SK-N-SH (cell line): ENCODE results near the gene COL4A5. TPM values are rescaled to one million over a fixed set of nuclear protein-coding genes. Genes with fewer than 3 reads are reported as not detected.

Experiments
- CTCF ChIA-PET: fragments of 300-600, 350-600 bp; formaldehyde crosslinking; extraction: SDS; loops from one replicate; lab custom pipeline; 2021; lab: Yijun Ruan, JAX
- POLR2A ChIA-PET: fragments of 350-600 bp; sonication (Branson Sonifier 250); formaldehyde crosslinking; extraction: SDS; loops from one replicate; lab custom pipeline; 2020; ENCODE audit warnings: antibody characterized with exemption, inconsistent platforms; lab: Yijun Ruan, JAX
- DNase-seq: peaks from one replicate; pipeline ENCODE4 v3.0.0; 2012
- H2AFZ ChIP-seq: fragments of 200-600 bp; sonication (generic); 2 replicates; pipeline ENCODE4 v1.8.1; 2016; ENCODE audit warnings: antibody characterized with exemption, mild to moderate bottlenecking, low read depth
- H3F3A ChIP-seq: fragments of 200-600 bp; sonication (generic); replicated peaks from 2 replicates; pipeline ENCODE3; 2016; ENCODE audit warnings: antibody characterized with exemption, mild to moderate bottlenecking; ENCODE audit not compliant: insufficient read depth
- H3K27ac ChIP-seq, 2 experiments: fragments of 200-500 bp in 1 of 2; fragments of 200-600 bp in 1 of 2; sonication (Bioruptor generic) in 1 of 2; sonication (generic), shearing (Covaris generic) in 1 of 2; 2 replicates each; pipeline versions ENCODE4 v1.5.1 to v1.6.1; 2014 to 2016; ENCODE audit warnings: low read depth in 2 of 2, inconsistent platforms in 1 of 2, low read length in 1 of 2, mild to moderate bottlenecking in 1 of 2, mixed read lengths in 1 of 2
- H3K27me3 ChIP-seq: fragments of 200-600 bp; sonication (generic), shearing (Covaris generic); 2 replicates; pipeline ENCODE4 v1.6.1; 2016; ENCODE audit warnings: mixed run types; ENCODE audit not compliant: insufficient read depth
- H3K36me3 ChIP-seq, 2 experiments: fragments of 200-500 bp in 1 of 2; fragments of 200-600 bp in 1 of 2; sonication (Bioruptor generic) in 1 of 2; sonication (generic) in 1 of 2; replicated peaks in 1 of 2; 2 replicates each; pipeline versions ENCODE3 to v1.5.1; 2014 to 2016; ENCODE audit warnings: low read length in 1 of 2, mild to moderate bottlenecking in 1 of 2; ENCODE audit not compliant: insufficient read depth in 2 of 2, control insufficient read depth in 1 of 2
- H3K4me1 ChIP-seq, 2 experiments: fragments of 200-500 bp in 1 of 2; fragments of 200-600 bp in 1 of 2; sonication (Bioruptor generic) in 1 of 2; sonication (generic), shearing (Covaris generic) in 1 of 2; 2 replicates each; pipeline versions ENCODE4 v1.5.1 to v1.6.1; 2014 to 2016; ENCODE audit warnings: low read depth in 1 of 2, low read length in 1 of 2, mixed run types in 1 of 2; ENCODE audit not compliant: insufficient read depth in 2 of 2, control insufficient read depth in 1 of 2
- H3K4me2 ChIP-seq: fragments of 200-600 bp; sonication (generic), shearing (Covaris generic); 2 replicates; pipeline ENCODE4 v1.6.1; 2017; ENCODE audit warnings: mixed run types
- H3K4me3 ChIP-seq, 2 experiments: fragments of 200-500 bp in 1 of 2; fragments of 200-600 bp in 1 of 2; sonication (Bioruptor generic) in 1 of 2; sonication (generic), shearing (Covaris generic) in 1 of 2; 2 replicates each; pipeline versions ENCODE4 v1.5.1 to v1.8.1; 2014 to 2016; ENCODE audit warnings: low read depth in 2 of 2, inconsistent platforms in 1 of 2, low read length in 1 of 2, mild to moderate bottlenecking in 1 of 2, mixed read lengths in 1 of 2, moderate library complexity in 1 of 2
- H3K79me2 ChIP-seq: fragments of 200-600 bp; sonication (generic); 2 replicates; pipeline ENCODE4 v1.8.1; 2017; ENCODE audit warnings: mild to moderate bottlenecking; ENCODE audit not compliant: insufficient read depth
- H3K9ac ChIP-seq: fragments of 200-600 bp; sonication (generic); 2 replicates; pipeline ENCODE4 v1.6.1; 2017; ENCODE audit warnings: mixed run types
- H3K9me2 ChIP-seq: fragments of 200-600 bp; sonication (generic); 2 replicates; pipeline ENCODE4 v1.6.1; 2017; ENCODE audit warnings: mixed run types
- H3K9me3 ChIP-seq: fragments of 200-600 bp; sonication (generic); 2 replicates; pipeline ENCODE4 v1.6.1; 2017; ENCODE audit warnings: mixed run types, mild to moderate bottlenecking, moderate library complexity
- H4K20me1 ChIP-seq: fragments of 200-600 bp; sonication (generic); 2 replicates; pipeline ENCODE4 v1.6.1; 2017; ENCODE audit warnings: mild to moderate bottlenecking, mixed run types; ENCODE audit not compliant: insufficient read depth
- CHD2 ChIP-seq: fragments of 150-350 bp; IDR thresholded peaks from 2 replicates; pipeline ENCODE4 v1.6.1; 2018; ENCODE audit warnings: low read length; ENCODE audit not compliant: partially characterized antibody
- EP300 ChIP-seq, 2 experiments: IDR thresholded peaks; 2 replicates each; pipeline versions ENCODE4 v1.4.0 to v1.6.1; 2012; ENCODE audit warnings: borderline replicate concordance in 1 of 2, low read depth in 1 of 2, low read length in 1 of 2
- EZH2phosphoT487 ChIP-seq: fragments of 200-600 bp; sonication (generic); IDR thresholded peaks from 2 replicates; pipeline ENCODE4 v1.6.1; 2017; ENCODE audit warnings: low read depth, mixed run types, mild to moderate bottlenecking, antibody characterized with exemption, moderate library complexity, borderline replicate concordance
- FOSL2 ChIP-seq: IDR thresholded peaks from 2 replicates; pipeline ENCODE4 v1.4.0; 2012; ENCODE audit warnings: low read depth, mild to moderate bottlenecking, moderate library complexity, borderline replicate concordance
- FOXJ3 ChIP-seq: sonication (generic); formaldehyde crosslinking; IDR thresholded peaks from 2 replicates; pipeline ENCODE4 v1.5.1; 2020; ENCODE audit warnings: mild to moderate bottlenecking, missing genetic modification reagents
- FOXM1 ChIP-seq: IDR thresholded peaks from 2 replicates; pipeline ENCODE4 v1.4.0; 2012; ENCODE audit warnings: low read depth, mild to moderate bottlenecking
- GABPA ChIP-seq: IDR thresholded peaks from 2 replicates; pipeline ENCODE4 v1.4.0; 2012; ENCODE audit warnings: low read depth, mild to moderate bottlenecking
- JUND ChIP-seq: IDR thresholded peaks from 2 replicates; pipeline ENCODE4 v1.4.0; 2012
- MEF2A ChIP-seq: IDR thresholded peaks from 2 replicates; pipeline ENCODE4 v1.4.0; 2012; ENCODE audit warnings: low read depth, borderline replicate concordance
- MXI1 ChIP-seq: IDR thresholded peaks from 2 replicates; pipeline ENCODE4 v1.6.1; 2012; ENCODE audit warnings: mild to moderate bottlenecking, low read depth, low read length, improper control_type of control experiment
- NFIC ChIP-seq: IDR thresholded peaks from 2 replicates; pipeline ENCODE4 v1.4.0; 2012; ENCODE audit warnings: borderline replicate concordance
- NRF1 ChIP-seq: IDR thresholded peaks from 2 replicates; pipeline ENCODE4 v1.6.1; 2012; ENCODE audit warnings: low read depth, mild to moderate bottlenecking, low read length
- POLR2AphosphoS5 ChIP-seq: IDR thresholded peaks from 2 replicates; pipeline ENCODE4 v1.6.1; 2012; ENCODE audit warnings: low read depth, low read length
- RAD21 ChIP-seq: IDR thresholded peaks from 2 replicates; pipeline ENCODE4 v1.6.1; 2012; ENCODE audit warnings: mild to moderate bottlenecking, low read length
- RCOR1 ChIP-seq: fragments of 150-350 bp; IDR thresholded peaks from 2 replicates; pipeline ENCODE4 v1.6.1; 2017; ENCODE audit warnings: antibody characterized with exemption, low read length
- RFX5 ChIP-seq: IDR thresholded peaks from 2 replicates; pipeline ENCODE4 v1.6.1; 2012; ENCODE audit warnings: mild to moderate bottlenecking, improper control_type of control experiment, low read length
- RXRA ChIP-seq: IDR thresholded peaks from 2 replicates; pipeline ENCODE4 v1.4.0; 2012; ENCODE audit warnings: low read depth, mild to moderate bottlenecking, borderline replicate concordance
- SIN3A ChIP-seq: IDR thresholded peaks from 2 replicates; pipeline ENCODE4 v1.6.1; 2012; ENCODE audit warnings: low read depth, mild to moderate bottlenecking, low read length, moderate library complexity, borderline replicate concordance
- SMC3 ChIP-seq: IDR thresholded peaks from 2 replicates; pipeline ENCODE4 v1.6.1; 2012; ENCODE audit warnings: low read depth, low read length, improper control_type of control experiment
- TAF1 ChIP-seq: IDR thresholded peaks from 2 replicates; pipeline ENCODE4 v1.6.1; 2012; ENCODE audit warnings: low read depth, mild to moderate bottlenecking, low read length, moderate library complexity, borderline replicate concordance
- TCF12 ChIP-seq: IDR thresholded peaks from 2 replicates; pipeline ENCODE4 v1.4.0; 2012
- USF1 ChIP-seq: IDR thresholded peaks from 2 replicates; pipeline ENCODE4 v1.4.0; 2012; ENCODE audit warnings: low read depth, borderline replicate concordance
- YY1 ChIP-seq: IDR thresholded peaks from 2 replicates; pipeline ENCODE4 v1.4.0; 2012; ENCODE audit warnings: low read depth, mild to moderate bottlenecking
- WGBS: methylation state at CpG from one replicate; pipeline ENCODE4 v1.1.6; 2017; ENCODE audit warnings: low lambda C conversion rate; 5-methylcytosine and 5-hydroxymethylcytosine counted together
- polyA plus RNA-seq, 3 experiments: library from polyadenylated mRNA; depleted of rRNA; stranded (reverse); fragments of >200 nt; gene quantifications; 2 replicates each; pipeline ENCODE4 v1.2.3, GENCODE V29; 2012
- TF ChIP-seq, protein P1 (sequence below): IDR thresholded peaks from 2 replicates; pipeline ENCODE4 v1.4.0; 2012; ENCODE audit warnings: low read depth
- TF ChIP-seq, protein P2 (sequence below): IDR thresholded peaks from 2 replicates; pipeline ENCODE4 v1.4.0; 2012; ENCODE audit warnings: low read depth, borderline replicate concordance

Gene COL4A5
- polyA plus RNA-seq, 1 of the 3 experiments (the other 2 are of a cell fraction) = 0.02 TPM

- Histone ChIP-seq H3K9me2 (no peaks in the 10 kb centered on the region), H4K20me1 (no peaks in the 10 kb centered on the region), H3K4me1 (no peaks in the 10 kb centered on the region), H3K9ac (no peak overlapping the region), H3K36me3 (no peaks in the 10 kb centered on the region), H3K27me3 (0 out of 2 replicates have a peak, but pooled peaks cover 5% of the 10 kb centered on the region), H2AFZ (no peak overlapping the region), H3K9me3 (no peaks in the 10 kb centered on the region), H3K27ac (no peak overlapping the region), H3K4me3 (no peak overlapping the region), H3F3A (no peaks in the 10 kb centered on the region), H3K4me2 (no peak overlapping the region), H3K79me2 (no peaks in the 10 kb centered on the region)
- TF ChIP-seq MEF2A (no peak), GABPA (no peak), RXRA (no peak), FOXJ3 (CRISPR knock-in tag) (no peak), TCF12 (no peak), RAD21 (no peak), FOXM1 (no peak), SIN3A (no peak), RCOR1 (no peak), MXI1 (no peak), NRF1 (no peak), POLR2AphosphoS5 (no peak), TAF1 (no peak), EZH2phosphoT487 (no peak), SMC3 (no peak), FOSL2 (no peak)
- TF ChIP-seq, protein P1, sequence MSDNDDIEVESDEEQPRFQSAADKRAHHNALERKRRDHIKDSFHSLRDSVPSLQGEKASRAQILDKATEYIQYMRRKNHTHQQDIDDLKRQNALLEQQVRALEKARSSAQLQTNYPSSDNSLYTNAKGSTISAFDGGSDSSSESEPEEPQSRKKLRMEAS = no peak
- TF ChIP-seq, protein P2, sequence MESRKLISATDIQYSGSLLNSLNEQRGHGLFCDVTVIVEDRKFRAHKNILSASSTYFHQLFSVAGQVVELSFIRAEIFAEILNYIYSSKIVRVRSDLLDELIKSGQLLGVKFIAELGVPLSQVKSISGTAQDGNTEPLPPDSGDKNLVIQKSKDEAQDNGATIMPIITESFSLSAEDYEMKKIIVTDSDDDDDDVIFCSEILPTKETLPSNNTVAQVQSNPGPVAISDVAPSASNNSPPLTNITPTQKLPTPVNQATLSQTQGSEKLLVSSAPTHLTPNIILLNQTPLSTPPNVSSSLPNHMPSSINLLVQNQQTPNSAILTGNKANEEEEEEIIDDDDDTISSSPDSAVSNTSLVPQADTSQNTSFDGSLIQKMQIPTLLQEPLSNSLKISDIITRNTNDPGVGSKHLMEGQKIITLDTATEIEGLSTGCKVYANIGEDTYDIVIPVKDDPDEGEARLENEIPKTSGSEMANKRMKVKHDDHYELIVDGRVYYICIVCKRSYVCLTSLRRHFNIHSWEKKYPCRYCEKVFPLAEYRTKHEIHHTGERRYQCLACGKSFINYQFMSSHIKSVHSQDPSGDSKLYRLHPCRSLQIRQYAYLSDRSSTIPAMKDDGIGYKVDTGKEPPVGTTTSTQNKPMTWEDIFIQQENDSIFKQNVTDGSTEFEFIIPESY = no peak
- WGBS = 0% methylated on average over 1 of the region's 1 CpG
- DNase-seq = no peak
- ChIA-PET POLR2A (no interaction called here), CTCF (no interaction called here)
Measured at GRCh38 chrX:108702530-108702929, 262.9 kb downstream of the COL4A5 start.

DNA sequence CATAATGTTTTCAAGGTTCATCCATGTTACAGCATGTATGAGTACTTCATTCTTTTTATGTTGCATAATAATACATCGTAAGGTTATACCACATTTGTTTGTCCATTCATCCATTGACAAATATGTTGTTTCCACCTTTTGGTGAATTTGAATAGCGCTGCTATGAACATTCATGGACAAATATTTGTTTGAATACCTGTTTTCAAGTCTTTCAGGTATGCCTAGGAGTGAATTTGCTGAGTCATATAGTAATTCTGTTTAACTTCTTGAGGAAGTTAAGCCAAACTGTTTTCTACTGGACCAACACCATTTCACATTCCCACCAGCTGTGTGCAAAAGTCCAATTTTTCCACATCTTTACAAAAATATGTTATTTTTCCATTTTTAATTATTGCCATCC, 265.2 kb downstream of the COL4A5 start:
- CTCF ChIA-PET = no interaction called here
- TF ChIP-seq FOXJ3 (CRISPR knock-in tag) (no peak), YY1 (no peak), MEF2A (no peak), MXI1 (no peak), NFIC (no peak), RFX5 (no peak), SIN3A (no peak), JUND (no peak), SMC3 (no peak), USF1 (no peak), TAF1 (no peak), CHD2 (no peak), EP300 (IDR thresholded peaks at IDR 0.05; ENCODE audit: borderline replicate concordance in 1 of 2, low read depth in 1 of 2, low read length in 1 of 2) (no peak)
- TF ChIP-seq, protein P1 = no peak
- TF ChIP-seq, protein P2 = no peak

More for the DNA sequence above, 265.2 kb downstream of the COL4A5 start:
- no peak for DNase-seq
- Histone ChIP-seq H3F3A (no peaks in the 10 kb centered on the region), H3K27ac (no peak overlapping the region), H3K9me3 (no peaks in the 10 kb centered on the region), H4K20me1 (no peaks in the 10 kb centered on the region), H3K36me3 (no peaks in the 10 kb centered on the region), H2AFZ (no peak overlapping the region), H3K4me1 (no peaks in the 10 kb centered on the region), H3K9ac (no peak overlapping the region), H3K27me3 (0 out of 2 replicates have a peak, but pooled peaks cover 5% of the 10 kb centered on the region), H3K9me2 (no peaks in the 10 kb centered on the region), H3K4me3 (no peak overlapping the region), H3K79me2 (no peaks in the 10 kb centered on the region), H3K4me2 (no peak overlapping the region)
- POLR2A ChIA-PET = no interaction called here
- WGBS = 9% methylated on average over 2 of the region's 2 CpGs
